A549 treated with ZK216348 at 1 μM for 4 hours (cell line): ENCODE results near the gene CSRNP2. TPM values are rescaled to one million over a fixed set of nuclear protein-coding genes. Genes with fewer than 3 reads are reported as not detected.

Source experiments
- total RNA-seq: library from RNA; stranded (reverse); fragments of 200-300 nt; extraction: Qiagen RNA extraction; gene quantifications from 5 replicates; pipeline ENCODE4 v1.2.3, GENCODE V29; 2022; ENCODE audit warnings: low read depth

CSRNP2 gene
- 11.8 to 16.1 TPM (median 13.8 TPM) in 5 replicates for total RNA-seq

DNA sequence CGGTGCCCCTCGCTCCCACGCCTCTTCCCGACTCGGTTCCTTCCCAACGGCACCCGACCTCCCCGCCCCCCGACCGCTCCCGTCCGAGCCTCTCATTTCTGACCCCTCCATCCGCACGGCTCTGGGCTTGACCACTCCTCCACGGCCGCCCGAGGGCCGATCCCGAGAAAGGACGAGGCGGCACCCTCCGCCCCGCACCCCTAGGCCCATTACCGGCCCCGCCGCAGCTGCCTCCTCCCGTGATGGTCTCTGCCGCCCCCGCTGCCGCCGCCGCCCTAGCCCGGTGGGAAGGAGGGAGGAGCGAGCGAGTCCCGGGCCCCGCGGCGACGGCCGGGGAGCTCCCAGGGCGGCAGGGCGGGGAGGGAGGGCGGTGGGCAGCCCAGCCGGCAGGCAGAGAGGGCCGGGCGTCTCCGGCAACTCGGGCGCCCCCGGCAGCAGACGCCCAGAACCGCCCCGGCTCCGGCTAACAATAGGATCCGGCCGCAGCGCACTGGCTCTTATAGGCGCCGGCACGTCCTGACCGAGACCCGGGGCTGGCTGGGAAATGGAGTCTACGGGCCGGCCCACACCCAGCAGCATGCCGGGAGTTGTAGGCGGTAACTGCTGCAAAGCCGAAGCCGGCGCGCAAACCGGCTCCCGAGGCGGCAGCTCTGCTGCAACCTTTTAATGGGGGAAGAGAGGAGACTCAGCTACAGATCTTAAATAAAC, at the start of gene CSRNP2:
TSS of gene CSRNP2 (minus strand) at position 471 of the 708 bp plus-strand sequence. CDS start 7,035 bp downstream, outside the sequence.

GRCh38 chr12:51047655-51048540, 35.5 kb downstream of the CSRNP2 start, which contains the start of gene LETMD1:
Gene LETMD1 (plus strand): TSS chr12:51048327. CDS start chr12:51048357, 30 bp downstream.

DNA sequence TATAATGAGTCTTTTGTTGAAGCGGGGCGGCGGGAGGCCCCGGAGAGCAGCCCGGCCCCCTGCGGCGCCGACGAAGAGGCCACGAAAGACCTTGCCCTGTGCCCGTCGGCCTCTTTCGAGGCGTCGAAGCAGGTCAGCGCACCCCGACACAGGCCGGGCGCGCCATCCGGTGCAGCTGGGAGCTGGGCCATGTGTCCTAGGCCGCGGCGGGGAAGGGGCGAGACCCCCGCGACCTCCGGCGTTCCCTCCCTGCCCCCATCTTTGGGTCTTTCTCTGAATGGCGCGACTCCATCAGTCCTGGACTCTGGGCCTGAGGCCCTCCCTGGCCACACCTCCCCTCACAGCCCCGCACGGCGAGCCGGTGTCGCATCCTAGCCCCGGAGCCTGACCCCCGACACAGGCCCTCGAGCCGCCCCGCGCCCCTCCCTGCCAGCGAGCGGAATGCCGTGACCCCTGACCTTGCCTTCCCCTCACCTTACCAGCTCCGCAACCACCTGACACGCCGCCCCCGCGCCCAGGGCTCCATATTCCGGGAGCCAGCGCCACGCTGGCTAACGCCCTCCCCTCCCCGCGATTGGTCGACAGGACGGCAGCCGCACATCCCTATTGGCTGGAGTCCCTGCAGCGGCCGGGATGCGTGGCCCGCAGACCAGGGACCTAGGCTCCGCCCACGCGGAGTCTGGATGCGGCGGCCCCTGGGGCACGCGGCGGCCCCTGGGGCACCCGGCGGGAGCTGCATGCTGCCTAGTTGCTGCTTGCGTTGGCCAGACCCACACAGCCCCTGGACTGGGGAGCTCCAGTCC, 57.4 kb downstream of the CSRNP2 start, which contains the start of gene SLC11A2:
TSS of gene SLC11A2 (minus strand) at position 549 of the 803 bp plus-strand sequence. CDS start 15,656 bp downstream, outside the sequence.

Other genes with a start within 250 kb of the CSRNP2 start
- gene TMPRSS12, start 240.7 kb downstream of the CSRNP2 start, total RNA-seq: not detected in 5 replicates
- gene HIGD1C, start 131.1 kb downstream of the CSRNP2 start, total RNA-seq: not detected in 5 replicates
- 16.7 to 24.1 TPM (median 22.2 TPM) in 5 replicates for gene SLC11A2, start 57.2 kb downstream of the CSRNP2 start, total RNA-seq
- gene LETMD1, start 35.3 kb downstream of the CSRNP2 start, total RNA-seq: 23.5 to 28.0 TPM (median 24.6 TPM) in 5 replicates
- 18.8 to 22.2 TPM (median 21.1 TPM) in 5 replicates for gene TFCP2, start 89.5 kb upstream of the CSRNP2 start, total RNA-seq
- gene POU6F1, start 134.5 kb upstream of the CSRNP2 start, total RNA-seq: 1.0 to 3.9 TPM (median 1.6 TPM) in 5 replicates
- 303 to 355 TPM (median 335 TPM) in 5 replicates for gene DAZAP2, start 155.2 kb upstream of the CSRNP2 start, total RNA-seq
- gene SMAGP, start 186.8 kb upstream of the CSRNP2 start, total RNA-seq: 23.9 to 26.6 TPM (median 24.1 TPM) in 5 replicates
- gene BIN2, start 240.6 kb upstream of the CSRNP2 start, total RNA-seq: 0.09 to 0.19 TPM (median 0.14 TPM) in 4 of 5 replicates, not detected in the other